Measurements from ENCODE around the gene PLCB3.

DNA sequence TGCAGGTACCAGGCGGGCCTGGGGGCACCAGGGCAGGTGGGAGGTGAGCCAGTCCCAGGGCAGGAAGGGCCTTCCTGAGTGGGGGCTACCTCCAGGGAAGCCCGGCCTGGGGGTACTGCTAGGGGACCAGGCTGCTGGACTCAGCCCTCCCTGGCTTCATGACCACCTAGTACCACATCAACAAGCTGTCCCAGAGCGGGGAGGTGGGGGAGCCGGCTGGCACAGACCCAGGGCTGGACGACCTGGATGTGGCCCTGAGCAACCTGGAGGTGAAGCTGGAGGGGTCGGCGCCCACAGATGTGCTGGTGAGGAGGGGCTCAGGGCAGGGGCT is 32.0 kb upstream of the PLCB3 start:
- no peak for TF ChIP-seq JUNB (IDR thresholded peaks at IDR 0.05; ENCODE audit: unreplicated experiment)
- TF ChIP-seq, protein P1, sequence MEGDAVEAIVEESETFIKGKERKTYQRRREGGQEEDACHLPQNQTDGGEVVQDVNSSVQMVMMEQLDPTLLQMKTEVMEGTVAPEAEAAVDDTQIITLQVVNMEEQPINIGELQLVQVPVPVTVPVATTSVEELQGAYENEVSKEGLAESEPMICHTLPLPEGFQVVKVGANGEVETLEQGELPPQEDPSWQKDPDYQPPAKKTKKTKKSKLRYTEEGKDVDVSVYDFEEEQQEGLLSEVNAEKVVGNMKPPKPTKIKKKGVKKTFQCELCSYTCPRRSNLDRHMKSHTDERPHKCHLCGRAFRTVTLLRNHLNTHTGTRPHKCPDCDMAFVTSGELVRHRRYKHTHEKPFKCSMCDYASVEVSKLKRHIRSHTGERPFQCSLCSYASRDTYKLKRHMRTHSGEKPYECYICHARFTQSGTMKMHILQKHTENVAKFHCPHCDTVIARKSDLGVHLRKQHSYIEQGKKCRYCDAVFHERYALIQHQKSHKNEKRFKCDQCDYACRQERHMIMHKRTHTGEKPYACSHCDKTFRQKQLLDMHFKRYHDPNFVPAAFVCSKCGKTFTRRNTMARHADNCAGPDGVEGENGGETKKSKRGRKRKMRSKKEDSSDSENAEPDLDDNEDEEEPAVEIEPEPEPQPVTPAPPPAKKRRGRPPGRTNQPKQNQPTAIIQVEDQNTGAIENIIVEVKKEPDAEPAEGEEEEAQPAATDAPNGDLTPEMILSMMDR (conservative IDR thresholded peaks at IDR 0.05; ENCODE audit: low read depth in 2 of 2), result no peak
- no peak for TF ChIP-seq STAT1 (IDR thresholded peaks at IDR 0.05; ENCODE audit: unreplicated experiment)
- TF ChIP-seq POLR2AphosphoS5 (IDR thresholded peaks at IDR 0.05; ENCODE audit: low read depth), result no peak
- TF ChIP-seq ETS1 (IDR thresholded peaks at IDR 0.05), result no peak
- TF ChIP-seq EZH2 (IDR thresholded peaks at IDR 0.05; ENCODE audit: low read depth, unreplicated experiment), result no peak
- no peak for TF ChIP-seq EZH2phosphoT487 (IDR thresholded peaks at IDR 0.05; ENCODE audit: unreplicated experiment)
- TF ChIP-seq NANOG (IDR thresholded peaks at IDR 0.05; ENCODE audit: borderline replicate concordance), result no peak
- no peak for TF ChIP-seq ZNF114 (CRISPR knock-in tag; IDR thresholded peaks at IDR 0.05)
- no peak for TF ChIP-seq REST (IDR thresholded peaks at IDR 0.05; ENCODE audit: unreplicated experiment)
- TF ChIP-seq CREB1 (CRISPR knock-in tag; IDR thresholded peaks at IDR 0.05; ENCODE audit: low read depth), result no peak
